ENCODE measurements around the gene TMEM108.

Gene TMEM108

DNA sequence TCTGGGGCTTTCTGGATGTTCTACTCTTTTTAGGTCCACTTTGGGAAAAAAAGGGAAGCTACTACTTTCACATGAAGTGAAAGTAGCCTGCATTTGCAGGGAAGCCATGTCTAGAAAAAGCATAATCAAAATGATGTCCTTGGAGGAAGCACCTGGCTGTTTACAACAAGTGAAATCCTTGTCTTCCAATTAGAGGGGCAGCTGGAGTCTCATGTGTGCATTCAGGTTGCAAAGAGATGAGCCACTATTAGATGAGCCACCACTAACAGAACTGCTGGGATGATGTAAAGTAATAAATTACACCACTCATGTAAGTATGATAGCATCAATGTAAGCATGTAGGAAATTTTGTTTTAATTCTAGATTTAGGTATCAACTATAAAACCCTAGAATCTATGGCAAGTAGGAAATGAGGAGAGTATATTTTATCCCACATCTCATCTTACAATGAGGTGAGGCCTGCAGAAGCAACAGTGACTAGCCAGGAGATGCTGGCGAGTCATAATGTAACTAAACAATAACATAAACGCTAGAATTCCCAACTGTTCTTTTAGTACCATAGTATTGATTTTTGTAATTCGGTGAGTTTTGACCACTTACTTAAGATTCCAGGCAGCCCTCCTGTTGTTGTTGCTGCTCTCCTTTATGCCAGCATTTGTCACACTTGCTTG is 75.9 kb downstream of the TMEM108 start:
- no peaks in the 10 kb centered on the region for H3K4me1 ChIP-seq (ENCODE audit: insufficient read depth, low read length)
- DNase-seq = no peak

GRCh38 chr3:133115176-133115575 is 77.0 kb downstream of the TMEM108 start:
- Histone ChIP-seq H3K79me2 (ENCODE audit: insufficient read depth, low read length) (no peaks in the 10 kb centered on the region), H3K4me2 (ENCODE audit: insufficient read depth, low read length) (no peak overlapping the region)
- ATAC-seq (ENCODE audit: insufficient read depth, low read depth) = no peak

More for the DNA sequence above, 75.9 kb downstream of the TMEM108 start:
- Histone ChIP-seq H3K9me3 (ENCODE audit: insufficient read depth, low read length, severe bottlenecking) (no peaks in the 10 kb centered on the region), H2AFZ (ENCODE audit: low read depth, low read length) (no peak overlapping the region), H3K4me2 (ENCODE audit: insufficient read depth, low read length) (no peak overlapping the region), H4K20me1 (ENCODE audit: insufficient read depth, low read length) (no peaks in the 10 kb centered on the region), H3K36me3 (ENCODE audit: insufficient read depth, low read length) (no peaks in the 10 kb centered on the region), H3K27me3 (ENCODE audit: insufficient read depth, low read length, poor library complexity) (peaks cover 5% of the 10 kb centered on the region), H3K9ac (ENCODE audit: low read depth, low read length) (no peak overlapping the region), H3K4me3 (ENCODE audit: low read depth in 1 of 2, low read length in 2 of 2) (no peak overlapping the region), H3K27ac (ENCODE audit: low read length) (no peak overlapping the region), H3K79me2 (ENCODE audit: insufficient read depth, low read length) (no peaks in the 10 kb centered on the region)
- no peak for ATAC-seq (ENCODE audit: insufficient read depth, low read depth)
- no peak for TF ChIP-seq EZH2 (IDR thresholded peaks at IDR 0.05; ENCODE audit: borderline replicate concordance, low read depth, low read length, severe bottlenecking)
- TF ChIP-seq, protein P1, sequence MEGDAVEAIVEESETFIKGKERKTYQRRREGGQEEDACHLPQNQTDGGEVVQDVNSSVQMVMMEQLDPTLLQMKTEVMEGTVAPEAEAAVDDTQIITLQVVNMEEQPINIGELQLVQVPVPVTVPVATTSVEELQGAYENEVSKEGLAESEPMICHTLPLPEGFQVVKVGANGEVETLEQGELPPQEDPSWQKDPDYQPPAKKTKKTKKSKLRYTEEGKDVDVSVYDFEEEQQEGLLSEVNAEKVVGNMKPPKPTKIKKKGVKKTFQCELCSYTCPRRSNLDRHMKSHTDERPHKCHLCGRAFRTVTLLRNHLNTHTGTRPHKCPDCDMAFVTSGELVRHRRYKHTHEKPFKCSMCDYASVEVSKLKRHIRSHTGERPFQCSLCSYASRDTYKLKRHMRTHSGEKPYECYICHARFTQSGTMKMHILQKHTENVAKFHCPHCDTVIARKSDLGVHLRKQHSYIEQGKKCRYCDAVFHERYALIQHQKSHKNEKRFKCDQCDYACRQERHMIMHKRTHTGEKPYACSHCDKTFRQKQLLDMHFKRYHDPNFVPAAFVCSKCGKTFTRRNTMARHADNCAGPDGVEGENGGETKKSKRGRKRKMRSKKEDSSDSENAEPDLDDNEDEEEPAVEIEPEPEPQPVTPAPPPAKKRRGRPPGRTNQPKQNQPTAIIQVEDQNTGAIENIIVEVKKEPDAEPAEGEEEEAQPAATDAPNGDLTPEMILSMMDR (IDR thresholded peaks at IDR 0.05; ENCODE audit: borderline replicate concordance, extremely low read depth, low read length, poor library complexity, severe bottlenecking) = no peak

GRCh38 chr3:133117342-133117741 is 79.2 kb downstream of the TMEM108 start:
- no peaks in the 10 kb centered on the region for H3K4me1 ChIP-seq (ENCODE audit: insufficient read depth, low read length)
- ATAC-seq (ENCODE audit: insufficient read depth, low read depth) (no peak), DNase-seq (no peak)
- H3K4me3 ChIP-seq (ENCODE audit: low read depth in 1 of 2, low read length in 2 of 2) = no peak overlapping the region
- no peak overlapping the region for H3K9ac ChIP-seq (ENCODE audit: low read depth, low read length)
- no peaks in the 10 kb centered on the region for H3K36me3 ChIP-seq (ENCODE audit: insufficient read depth, low read length)
- no peaks in the 10 kb centered on the region for H3K27me3 ChIP-seq (ENCODE audit: insufficient read depth, low read length, poor library complexity)
- H3K27ac ChIP-seq (ENCODE audit: low read length) = no peak overlapping the region
- no peaks in the 10 kb centered on the region for H3K79me2 ChIP-seq (ENCODE audit: insufficient read depth, low read length)
- H3K4me2 ChIP-seq (ENCODE audit: insufficient read depth, low read length) = no peak overlapping the region
- no peaks in the 10 kb centered on the region for H3K9me3 ChIP-seq (ENCODE audit: insufficient read depth, low read length, severe bottlenecking)
- TF ChIP-seq, protein P1 (IDR thresholded peaks at IDR 0.05; ENCODE audit: borderline replicate concordance, extremely low read depth, low read length, poor library complexity, severe bottlenecking) = no peak
- no peak for TF ChIP-seq EZH2 (IDR thresholded peaks at IDR 0.05; ENCODE audit: borderline replicate concordance, low read depth, low read length, severe bottlenecking)
- no peak overlapping the region for H2AFZ ChIP-seq (ENCODE audit: low read depth, low read length)
- H4K20me1 ChIP-seq (ENCODE audit: insufficient read depth, low read length) = no peaks in the 10 kb centered on the region

More at GRCh38 chr3:133115176-133115575, 77.0 kb downstream of the TMEM108 start:
- TF ChIP-seq, protein P1 (IDR thresholded peaks at IDR 0.05; ENCODE audit: borderline replicate concordance, extremely low read depth, low read length, poor library complexity, severe bottlenecking) = no peak
- no peak for TF ChIP-seq EZH2 (IDR thresholded peaks at IDR 0.05; ENCODE audit: borderline replicate concordance, low read depth, low read length, severe bottlenecking)
- no peaks in the 10 kb centered on the region for H3K9me3 ChIP-seq (ENCODE audit: insufficient read depth, low read length, severe bottlenecking)
- H3K27ac ChIP-seq (ENCODE audit: low read length) = no peak overlapping the region
- H3K4me3 ChIP-seq (ENCODE audit: low read depth in 1 of 2, low read length in 2 of 2) = no peak overlapping the region
- no peaks in the 10 kb centered on the region for H4K20me1 ChIP-seq (ENCODE audit: insufficient read depth, low read length)
- no peak overlapping the region for H2AFZ ChIP-seq (ENCODE audit: low read depth, low read length)
- H3K4me1 ChIP-seq (ENCODE audit: insufficient read depth, low read length) = no peaks in the 10 kb centered on the region
- peaks cover 5% of the 10 kb centered on the region for H3K27me3 ChIP-seq (ENCODE audit: insufficient read depth, low read length, poor library complexity)
- no peaks in the 10 kb centered on the region for H3K36me3 ChIP-seq (ENCODE audit: insufficient read depth, low read length)
- DNase-seq = no peak
- H3K9ac ChIP-seq (ENCODE audit: low read depth, low read length) = no peak overlapping the region

All from DND-41 (cell line).